Fibroblast of mammary gland (primary cell): Measurements from ENCODE around the gene JAM3.

Source experiments
- DNase-seq: peaks from one replicate; pipeline ENCODE4 v3.0.0-alpha.2; 2010; ENCODE audit warnings: low read depth
- H3K4me3 ChIP-seq: 2 replicates; pipeline ENCODE4 v1.5.1; 2011; ENCODE audit warnings: low read depth, mild to moderate bottlenecking, low read length, moderate library complexity; ENCODE audit not compliant: control insufficient read depth
- TF ChIP-seq, protein P1 (sequence below): conservative IDR thresholded peaks from 2 replicates; pipeline ENCODE4 v1.5.1; 2011; ENCODE audit warnings: low read depth, low read length, inconsistent platforms; ENCODE audit not compliant: control insufficient read depth, insufficient read depth

Gene JAM3

DNA sequence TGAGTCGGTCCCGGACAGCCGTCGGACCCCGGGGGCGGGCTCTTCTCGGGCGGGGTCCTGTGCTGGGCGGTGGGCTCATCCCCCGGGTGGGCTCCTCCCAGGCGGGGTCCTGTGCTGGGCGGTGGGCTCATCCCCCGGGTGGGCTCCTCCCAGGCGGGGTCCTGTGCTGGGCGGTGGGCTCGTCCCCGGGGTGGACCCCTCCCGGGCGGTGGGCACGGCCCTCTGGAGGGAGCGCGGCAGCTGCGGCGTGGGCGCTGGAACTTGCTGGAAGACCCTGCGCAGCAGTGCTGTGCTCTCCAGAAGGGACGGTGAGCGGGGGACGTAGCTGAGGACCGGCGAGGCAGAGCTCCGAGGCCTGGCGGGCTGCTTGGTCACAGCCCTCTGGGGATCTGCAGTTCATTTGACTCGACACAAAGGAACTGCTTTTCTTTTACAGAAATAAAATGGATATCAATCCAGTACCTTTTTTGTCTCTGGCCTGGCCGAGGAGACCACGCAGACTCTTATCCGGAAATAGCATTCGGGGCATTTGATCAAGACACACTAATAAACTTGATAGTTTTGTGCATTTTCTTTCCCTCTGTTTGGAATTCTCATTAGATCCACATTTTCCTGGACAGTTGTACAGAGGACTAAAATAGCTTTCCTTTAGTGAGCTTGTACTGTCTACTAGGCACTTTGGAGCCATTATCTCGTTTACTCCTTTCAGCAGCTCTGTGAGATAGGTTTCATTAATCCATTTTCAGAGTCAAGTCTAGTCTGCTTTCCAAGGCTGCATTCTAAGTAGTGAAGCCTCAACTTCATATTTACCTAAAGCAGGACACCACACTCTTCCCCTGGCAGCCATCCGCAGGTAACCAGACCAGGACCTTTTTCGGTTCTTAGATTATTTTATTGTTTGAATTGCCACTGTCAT is 812 bp downstream of the JAM3 start:
- peak; percentile 12 for DNase-seq
- TF ChIP-seq, protein P1, sequence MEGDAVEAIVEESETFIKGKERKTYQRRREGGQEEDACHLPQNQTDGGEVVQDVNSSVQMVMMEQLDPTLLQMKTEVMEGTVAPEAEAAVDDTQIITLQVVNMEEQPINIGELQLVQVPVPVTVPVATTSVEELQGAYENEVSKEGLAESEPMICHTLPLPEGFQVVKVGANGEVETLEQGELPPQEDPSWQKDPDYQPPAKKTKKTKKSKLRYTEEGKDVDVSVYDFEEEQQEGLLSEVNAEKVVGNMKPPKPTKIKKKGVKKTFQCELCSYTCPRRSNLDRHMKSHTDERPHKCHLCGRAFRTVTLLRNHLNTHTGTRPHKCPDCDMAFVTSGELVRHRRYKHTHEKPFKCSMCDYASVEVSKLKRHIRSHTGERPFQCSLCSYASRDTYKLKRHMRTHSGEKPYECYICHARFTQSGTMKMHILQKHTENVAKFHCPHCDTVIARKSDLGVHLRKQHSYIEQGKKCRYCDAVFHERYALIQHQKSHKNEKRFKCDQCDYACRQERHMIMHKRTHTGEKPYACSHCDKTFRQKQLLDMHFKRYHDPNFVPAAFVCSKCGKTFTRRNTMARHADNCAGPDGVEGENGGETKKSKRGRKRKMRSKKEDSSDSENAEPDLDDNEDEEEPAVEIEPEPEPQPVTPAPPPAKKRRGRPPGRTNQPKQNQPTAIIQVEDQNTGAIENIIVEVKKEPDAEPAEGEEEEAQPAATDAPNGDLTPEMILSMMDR = no peak
- peak overlapping the region; percentile 81 for H3K4me3 ChIP-seq

DNA sequence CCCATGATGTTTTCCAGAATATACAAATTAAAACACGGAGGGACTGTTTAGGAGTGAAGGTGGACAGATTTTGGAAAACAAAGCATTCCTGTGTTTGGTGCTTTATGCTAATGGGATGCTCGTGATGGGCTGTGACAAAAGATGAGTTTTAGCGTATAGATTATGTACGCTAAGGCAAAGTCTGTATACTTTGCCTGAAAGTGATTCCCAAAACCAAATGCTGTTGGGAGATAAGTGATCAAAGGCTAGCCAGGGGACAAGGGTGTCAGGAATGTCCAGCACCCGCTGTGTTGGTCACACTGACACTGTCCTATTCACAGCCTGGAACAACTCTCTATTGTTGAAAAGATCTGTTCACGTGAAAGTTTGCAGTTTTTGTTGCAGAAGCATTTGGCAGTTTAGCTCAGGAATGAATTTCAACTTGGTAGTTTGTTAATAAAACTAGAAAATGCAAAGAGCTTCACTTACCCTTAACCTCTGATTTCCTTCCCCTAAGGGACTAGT is 1.5 kb downstream of the JAM3 start:
- DNase-seq = no peak
- no peak overlapping the region for H3K4me3 ChIP-seq
- TF ChIP-seq, protein P1 = no peak

DNA sequence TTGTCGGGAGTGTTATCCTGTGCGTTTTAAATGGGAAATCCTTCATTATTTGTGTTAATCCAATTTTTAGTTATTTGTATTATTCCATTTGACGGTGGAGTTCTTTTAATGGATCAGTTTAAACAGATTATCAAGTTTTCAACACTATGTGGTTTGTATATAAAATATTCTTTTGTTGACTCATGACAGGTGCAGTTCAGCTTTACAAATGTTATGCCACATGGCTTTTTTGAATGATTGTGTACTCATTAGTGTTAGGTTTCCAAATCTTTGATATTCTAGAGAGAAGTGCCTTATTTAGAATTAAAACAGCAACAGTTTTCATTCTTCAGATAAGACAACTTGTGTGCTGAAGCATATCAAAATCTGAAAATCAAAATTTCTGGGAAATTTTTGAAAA is 2.4 kb downstream of the JAM3 start:
- no peak overlapping the region for H3K4me3 ChIP-seq

DNA sequence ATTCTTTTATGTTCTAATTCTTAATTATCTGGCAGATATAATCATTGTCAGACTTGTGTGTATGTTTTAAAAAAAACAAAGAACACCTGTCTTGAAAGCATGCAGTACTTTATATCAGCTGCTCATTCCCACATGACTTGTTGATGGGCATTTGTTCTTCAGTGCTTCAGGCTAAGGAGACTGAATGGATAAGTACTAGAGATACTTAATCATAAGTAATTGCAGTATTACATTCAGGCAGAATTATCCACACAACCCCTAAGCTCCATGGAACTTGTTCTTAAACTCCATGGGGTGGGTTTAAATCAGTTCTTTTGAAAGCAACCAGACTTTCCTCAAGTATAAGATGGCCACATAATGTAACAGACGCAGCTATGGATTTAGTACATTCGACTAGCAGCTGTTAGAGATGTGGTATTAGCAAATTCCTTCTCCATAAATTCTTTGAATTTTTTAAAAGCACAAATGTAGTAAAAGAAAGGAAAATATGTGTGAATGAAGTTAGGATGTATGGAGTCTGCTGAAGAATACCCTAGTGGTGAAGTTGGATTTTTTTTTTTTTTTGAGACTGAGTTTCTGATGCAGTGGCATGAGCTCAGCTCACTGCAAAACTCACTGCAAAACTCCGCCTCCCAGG is 3.0 kb downstream of the JAM3 start:
- no peak overlapping the region for H3K4me3 ChIP-seq
- no peak for DNase-seq
- TF ChIP-seq, protein P1 = no peak

More for the DNA sequence above, 2.4 kb downstream of the JAM3 start:
- TF ChIP-seq, protein P1 = no peak
- DNase-seq = no peak

DNA sequence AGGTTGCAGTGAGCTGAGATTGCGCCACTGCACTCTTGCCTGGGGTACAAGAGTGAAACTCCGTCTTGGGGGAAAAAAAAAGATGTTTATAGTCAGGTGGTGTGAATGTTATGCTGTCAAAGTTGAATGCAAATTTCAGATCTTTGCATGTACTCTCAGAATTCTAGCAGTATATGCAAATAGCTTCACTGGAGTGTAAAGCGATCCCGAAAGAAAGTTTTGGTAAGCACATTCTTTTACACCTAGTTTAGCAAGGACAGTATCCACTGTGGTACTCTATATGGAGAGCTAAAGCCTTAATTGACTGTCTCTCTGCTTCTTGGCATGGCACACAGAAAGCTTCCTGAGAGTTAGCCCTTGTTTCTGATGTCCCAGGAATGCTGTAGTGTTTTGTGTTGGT is 4.0 kb downstream of the JAM3 start:
- H3K4me3 ChIP-seq = no peak overlapping the region
- DNase-seq = no peak
- TF ChIP-seq, protein P1 = no peak

DNA sequence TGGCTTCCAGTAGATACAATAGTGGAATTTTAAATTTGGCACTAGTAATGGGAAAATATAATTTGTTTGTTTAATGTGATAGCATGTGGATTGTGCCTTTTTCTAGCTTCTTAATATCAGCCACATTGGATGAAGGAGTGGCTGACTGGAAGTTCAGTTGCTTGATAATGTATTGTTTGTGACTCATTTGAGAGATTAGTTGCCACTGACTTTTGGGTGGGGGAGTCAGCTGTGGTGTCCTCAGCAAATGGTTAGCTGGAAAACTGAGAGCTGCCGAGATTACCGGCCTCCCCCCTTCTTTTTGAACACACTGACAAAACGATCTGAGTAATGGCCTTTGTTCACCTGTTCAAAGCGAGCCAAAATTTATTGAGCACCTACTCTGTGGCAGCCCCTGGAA is 5.5 kb downstream of the JAM3 start:
- TF ChIP-seq, protein P1 = no peak
- peak; percentile 41 for DNase-seq
- no peak overlapping the region for H3K4me3 ChIP-seq
